Measurements from ENCODE around the gene LGR4. TPM values are rescaled to one million over a fixed set of nuclear protein-coding genes. Genes with fewer than 3 reads are reported as not detected.

The LGR4 gene
- total and polyA plus RNA-seq, 10 of the 15 experiments (the other 5 are each of a cell fraction or from before 2014, with no cell fraction given) = under 0.01 to 0.64 (median 0.04) TPM; not detected in 5

DNA sequence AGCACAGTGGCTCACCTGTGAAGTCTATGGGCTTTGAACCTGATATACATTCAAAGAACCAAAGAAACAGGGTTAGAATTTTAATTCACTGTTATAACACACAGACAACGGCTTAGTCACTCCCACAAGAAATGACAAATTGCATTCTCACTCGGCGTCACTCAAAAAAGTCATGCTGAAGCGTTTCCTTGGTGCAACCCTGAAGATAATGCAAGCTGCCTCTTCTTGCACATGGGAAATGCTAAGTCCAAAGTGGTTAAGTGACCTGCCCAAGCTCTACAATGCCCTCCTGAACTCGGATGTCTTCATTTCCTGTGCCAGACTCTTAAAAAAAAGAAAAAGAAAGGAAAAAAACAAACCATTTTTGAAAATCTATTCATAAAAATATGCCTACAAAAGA is 10.0 kb downstream of the LGR4 start (continued):
- no peak for TF ChIP-seq MYC (IDR thresholded peaks at IDR 0.05; ENCODE audit: insufficient read depth, insufficient read length, insufficient replicate concordance, low read length, severe bottlenecking)
- TF ChIP-seq SMC3 (IDR thresholded peaks at IDR 0.05; ENCODE audit: borderline replicate concordance, low read length) = no peak
- no peak for TF ChIP-seq MXI1 (IDR thresholded peaks at IDR 0.05; ENCODE audit: low read depth, low read length)
- TF ChIP-seq RCOR1 (conservative IDR thresholded peaks at IDR 0.05; ENCODE audit: low read depth, low read length) = no peak
- TF ChIP-seq RELA (IDR thresholded peaks at IDR 0.05; ENCODE audit: borderline replicate concordance, partially characterized antibody) = no peak

DNA sequence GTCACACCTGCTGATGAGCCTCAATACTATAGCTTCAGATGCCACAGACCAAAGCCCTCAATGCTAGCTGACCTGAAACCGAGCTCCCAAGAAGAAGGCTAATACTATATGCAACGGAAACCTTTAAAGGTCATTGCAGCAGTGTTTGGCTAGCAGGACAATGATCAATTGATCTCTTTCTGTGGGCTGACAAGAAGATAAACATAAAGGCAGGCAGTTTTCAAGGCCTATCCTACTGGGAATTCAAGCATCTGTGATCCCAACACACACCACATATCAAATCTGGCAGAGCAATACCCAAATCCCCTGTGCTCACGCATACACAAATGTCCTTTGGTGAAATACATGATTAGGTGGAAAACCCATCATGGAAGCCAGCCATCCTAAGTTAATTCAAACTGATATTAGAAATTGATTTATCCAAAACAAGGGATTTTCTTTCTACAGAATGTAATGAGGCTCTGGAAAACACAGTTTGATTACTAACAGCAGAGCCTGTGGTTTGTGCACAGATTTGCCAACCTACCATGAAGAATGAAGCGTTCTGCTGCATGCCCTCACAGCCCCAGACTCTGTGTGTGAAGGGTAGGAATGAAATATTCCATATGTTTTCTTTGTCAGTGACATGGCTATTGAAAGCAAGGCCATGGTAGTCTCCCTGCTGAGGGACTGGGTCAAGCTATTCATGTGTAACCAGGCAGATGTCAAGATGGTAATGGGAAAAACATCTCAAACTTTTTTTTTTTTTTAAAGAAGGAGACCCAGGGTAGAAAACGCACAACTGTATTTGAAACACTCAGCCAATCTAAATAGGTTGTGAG is 12.2 kb downstream of the LGR4 start:
- ChIA-PET CTCF (interaction anchor here (0.6 kb wide), 1 partner anchor 1192 kb away, joined by 4 read pairs; no protein-coding TSS in a partner anchor), SMC1A (ENCODE audit: uncharacterized antibody, unreplicated experiment) (no interaction called here), POLR2A (no interaction called here), RAD21 (ENCODE audit: unreplicated experiment) (no interaction called here)
- no peaks in the 10 kb centered on the region for H3K36me3 ChIP-seq (ENCODE audit: control insufficient read depth in 2 of 2, insufficient read depth in 2 of 2, low read length in 1 of 2)
- intact Hi-C loops (cut with micrococcal nuclease; ENCODE audit: unreplicated experiment) (no loop called here), in situ Hi-C loops (cut with MboI) (no loop called here)
- H3K79me2 ChIP-seq (ENCODE audit: control insufficient read depth, insufficient read depth, low read length) = no peaks in the 10 kb centered on the region
- no peaks in the 10 kb centered on the region for H4K20me1 ChIP-seq (ENCODE audit: control insufficient read depth, insufficient read depth)
- no peaks in the 10 kb centered on the region for H3K9me3 ChIP-seq (replicated peaks; ENCODE audit: control insufficient read depth, insufficient read depth, low read length)
- WGBS (ENCODE audit: insufficient coverage, insufficient replicate concordance, low lambda C conversion rate, missing lambda C conversion rate) = 67% methylated on average over 5 of the region's 5 CpGs
- BruUV-seq (replicated peaks) = no TSS peak
- no peak for TF ChIP-seq PAX5 (IDR thresholded peaks at IDR 0.05; ENCODE audit: borderline replicate concordance, low read depth, low read length)
- TF ChIP-seq RFX5 (IDR thresholded peaks at IDR 0.05; ENCODE audit: low read depth, low read length) = no peak
- TF ChIP-seq YBX1 (IDR thresholded peaks at IDR 0.05) = no peak
- TF ChIP-seq SMARCA5 (IDR thresholded peaks at IDR 0.05) = no peak
- TF ChIP-seq, protein P1, sequence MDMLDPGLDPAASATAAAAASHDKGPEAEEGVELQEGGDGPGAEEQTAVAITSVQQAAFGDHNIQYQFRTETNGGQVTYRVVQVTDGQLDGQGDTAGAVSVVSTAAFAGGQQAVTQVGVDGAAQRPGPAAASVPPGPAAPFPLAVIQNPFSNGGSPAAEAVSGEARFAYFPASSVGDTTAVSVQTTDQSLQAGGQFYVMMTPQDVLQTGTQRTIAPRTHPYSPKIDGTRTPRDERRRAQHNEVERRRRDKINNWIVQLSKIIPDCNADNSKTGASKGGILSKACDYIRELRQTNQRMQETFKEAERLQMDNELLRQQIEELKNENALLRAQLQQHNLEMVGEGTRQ (IDR thresholded peaks at IDR 0.05; ENCODE audit: borderline replicate concordance, low read depth, low read length) = no peak
- no peak for TF ChIP-seq CTCF (IDR thresholded peaks at IDR 0.05 in 2 of 3, conservative IDR thresholded peaks at IDR 0.05 in 1 of 3; ENCODE audit: control insufficient read depth in 2 of 3, extremely low read depth in 1 of 3, insufficient read depth in 1 of 3, low read depth in 3 of 3, low read length in 3 of 3)
- no peak for TF ChIP-seq MEF2A (IDR thresholded peaks at IDR 0.05; ENCODE audit: insufficient read depth, low read depth, low read length)
- no peak for TF ChIP-seq YY1 (IDR thresholded peaks at IDR 0.05; ENCODE audit: low read depth, low read length)
- no peak for TF ChIP-seq NFYA (IDR thresholded peaks at IDR 0.05; ENCODE audit: borderline replicate concordance, low read depth, low read length)
- TF ChIP-seq TCF3 (IDR thresholded peaks at IDR 0.05; ENCODE audit: borderline replicate concordance, insufficient read depth, low read depth, low read length) = no peak
- no peak for TF ChIP-seq FOS (IDR thresholded peaks at IDR 0.05; ENCODE audit: borderline replicate concordance, extremely low read depth, insufficient read length)
- TF ChIP-seq ZBTB4 (CRISPR knock-in tag; IDR thresholded peaks at IDR 0.05) = no peak
- no peak overlapping the region for H3K4me2 ChIP-seq (ENCODE audit: control insufficient read depth, insufficient read depth)
- H3K4me1 ChIP-seq (ENCODE audit: control insufficient read depth, insufficient read depth, low read length) = no peaks in the 10 kb centered on the region
- no peak overlapping the region for H2AFZ ChIP-seq (ENCODE audit: control insufficient read depth, low read depth, low read length)
- FAIRE-seq = no peak
- H3K27me3 ChIP-seq (replicated peaks in 1 of 2; ENCODE audit: control insufficient read depth in 2 of 2, insufficient read depth in 2 of 2, low read length in 1 of 2) = no peaks in the 10 kb centered on the region
- no peak overlapping the region for H3K4me3 ChIP-seq
- no peak for ATAC-seq
- H3K9ac ChIP-seq (ENCODE audit: control insufficient read depth, insufficient read depth, low read length) = no peak overlapping the region
- no peak overlapping the region for H3K27ac ChIP-seq (ENCODE audit: control insufficient read depth, insufficient read depth)
- no peak for DNase-seq (ENCODE audit: low read depth, low spot score)

Data from GM12878 (cell line).